Limb (tissue), 2 donors: ENCODE results near the gene BLACAT1.
"Not testable (repeated sequence)": the region's sequence is repeated elsewhere in the genome, so short reads cannot be mapped to it uniquely, and the experiment has no call there.

Source experiments
- DNase-seq, 2 donors: peaks; one replicate each; pipeline ENCODE4 v3.0.0-alpha.2; 2016; ENCODE audit errors: extremely low spot score in 2 of 2

The BLACAT1 gene

DNA sequence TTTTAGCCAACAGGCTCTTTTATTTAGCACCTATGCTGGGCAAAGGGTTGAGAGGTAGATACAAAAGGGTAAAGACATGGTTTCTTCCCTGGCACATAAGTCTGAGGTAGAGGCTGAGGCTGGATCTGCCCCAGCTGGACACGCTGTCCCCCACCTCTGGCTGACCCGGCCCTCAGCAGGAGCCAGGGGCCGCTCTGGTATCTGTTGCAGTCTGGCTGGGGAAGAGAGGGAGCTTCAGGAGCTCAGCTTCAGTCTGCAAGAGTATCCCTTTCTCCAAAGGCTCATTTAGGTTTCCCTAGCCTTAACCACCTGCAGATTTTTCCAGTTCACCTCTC is 14.2 kb downstream of the BLACAT1 start:
- no peak for DNase-seq

DNA sequence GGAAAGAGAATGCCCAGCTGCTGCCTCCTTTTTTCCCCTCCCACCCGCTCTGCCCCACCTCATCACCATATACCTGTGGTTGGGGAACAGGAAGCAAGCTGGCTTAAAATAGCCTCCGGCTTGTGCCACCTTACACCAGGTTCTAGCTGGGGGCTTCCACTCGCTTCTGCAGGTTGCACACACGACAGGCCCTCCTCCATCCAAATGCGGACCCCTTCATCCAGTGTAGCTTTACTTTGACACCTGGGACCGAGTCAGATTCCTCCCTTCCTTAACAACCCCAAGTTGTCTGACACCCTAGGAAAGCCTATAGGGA is 14.6 kb downstream of the BLACAT1 start:
- no peak for DNase-seq

DNA sequence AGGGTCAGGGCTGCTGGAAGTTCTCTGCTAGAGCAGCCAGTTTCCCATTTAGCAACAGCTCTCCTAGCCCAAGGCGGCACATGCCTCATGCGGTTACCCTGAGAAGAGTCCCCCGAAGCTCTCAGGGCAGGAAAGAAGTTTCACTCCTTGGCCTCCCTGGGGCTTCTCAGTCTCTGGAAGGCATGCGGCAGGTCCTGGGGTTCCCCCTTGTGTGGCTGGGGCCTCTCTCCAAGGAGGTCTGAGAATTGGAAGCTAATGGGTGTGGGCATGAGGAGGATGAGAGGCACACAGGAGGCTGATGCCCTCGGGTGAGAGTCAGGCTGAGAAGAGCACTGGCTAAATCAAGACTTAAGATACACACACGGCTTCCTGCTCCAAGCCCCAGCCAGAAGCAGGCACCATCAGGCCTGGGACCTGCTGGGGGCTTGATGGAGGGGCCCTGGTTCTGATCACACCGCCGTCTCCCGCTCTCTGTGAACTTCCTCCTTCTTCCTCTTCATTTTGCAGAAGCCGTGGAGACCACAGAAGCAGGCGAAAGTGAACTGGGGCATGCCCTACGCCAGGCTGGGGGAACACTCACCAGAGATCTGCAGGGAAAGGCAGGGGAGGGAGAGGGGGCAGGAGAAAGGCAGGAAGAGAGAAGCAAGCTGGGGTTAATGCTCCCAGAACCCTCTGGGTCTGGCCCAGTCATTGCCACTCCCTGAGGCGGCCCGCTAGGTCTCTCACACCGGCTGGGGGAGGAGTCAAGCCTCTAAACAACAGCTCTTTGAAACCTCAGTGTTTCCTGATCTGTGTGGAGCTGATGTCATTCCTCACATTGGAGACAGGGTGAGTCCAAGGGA is 15.1 kb downstream of the BLACAT1 start:
- peak in 1 of 2 donors; percentile 40 for DNase-seq

GRCh38 chr1:205440121-205440475 is 15.7 kb downstream of the BLACAT1 start:
- DNase-seq: no peak

DNA sequence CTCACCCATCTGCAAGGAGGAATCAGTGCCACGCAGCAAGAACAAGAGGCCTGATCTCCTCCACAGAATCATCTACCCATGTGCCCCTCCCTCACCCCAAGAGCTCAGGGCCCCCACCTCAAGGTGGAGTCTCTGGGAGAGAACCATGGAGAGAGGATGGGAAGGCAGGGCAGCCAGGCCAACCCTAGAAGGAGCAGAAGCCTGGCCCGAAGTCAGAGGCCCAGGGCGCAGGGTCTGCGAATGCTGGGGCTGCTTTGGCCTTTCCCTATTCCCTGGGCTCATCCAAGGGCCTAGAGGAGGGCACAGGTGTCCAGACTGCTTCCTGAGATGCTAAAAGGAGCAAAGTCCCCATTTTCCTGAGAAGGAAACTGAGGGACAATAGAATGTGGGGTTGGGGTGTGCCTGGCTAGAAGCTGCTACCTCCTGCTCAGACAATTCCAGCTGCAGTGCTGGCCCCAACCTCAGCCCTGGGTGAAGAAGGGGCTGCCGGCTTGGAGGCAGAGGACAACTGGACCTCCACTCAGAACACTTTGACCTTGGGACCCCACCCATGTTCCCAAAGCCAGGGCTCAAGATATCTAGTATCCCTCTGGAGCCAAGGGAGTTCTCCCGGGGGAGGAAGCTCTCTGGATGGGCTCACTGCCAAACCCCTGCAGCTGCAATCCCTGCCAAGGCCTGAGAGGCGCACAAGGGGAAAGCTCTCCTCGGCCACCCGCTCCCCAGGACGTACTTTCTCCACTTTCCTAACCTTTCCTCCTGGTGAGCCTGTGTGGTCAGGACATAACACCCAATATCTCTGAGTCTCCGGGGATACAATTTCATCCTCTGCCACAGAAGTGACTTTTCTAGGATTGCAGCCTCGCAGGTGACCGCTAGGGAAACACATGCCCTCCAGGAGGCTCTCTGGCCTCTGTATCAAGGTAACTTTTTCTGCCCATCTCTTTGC is 17.4 kb downstream of the BLACAT1 start:
- peak; percentile 71 to 78 for DNase-seq

DNA sequence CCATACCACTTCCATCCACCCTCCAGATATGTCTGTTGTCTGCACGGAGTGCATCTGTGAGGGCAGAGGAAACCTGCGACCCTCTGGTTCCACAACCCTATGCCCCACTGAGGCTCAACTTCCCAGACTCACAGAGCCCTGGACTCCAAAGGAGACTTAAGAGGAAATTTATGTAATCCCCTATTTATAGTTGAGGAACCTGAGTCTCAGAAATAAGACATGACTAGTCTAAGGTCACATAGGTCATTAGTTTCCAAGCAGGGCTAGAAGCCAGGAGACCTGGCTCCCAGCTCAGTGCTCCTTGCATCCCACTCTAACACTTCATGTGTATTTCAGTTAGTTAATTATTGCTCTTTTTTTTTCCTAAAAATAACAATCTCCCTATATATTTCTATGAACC is 18.3 kb downstream of the BLACAT1 start:
- DNase-seq: no peak

DNA sequence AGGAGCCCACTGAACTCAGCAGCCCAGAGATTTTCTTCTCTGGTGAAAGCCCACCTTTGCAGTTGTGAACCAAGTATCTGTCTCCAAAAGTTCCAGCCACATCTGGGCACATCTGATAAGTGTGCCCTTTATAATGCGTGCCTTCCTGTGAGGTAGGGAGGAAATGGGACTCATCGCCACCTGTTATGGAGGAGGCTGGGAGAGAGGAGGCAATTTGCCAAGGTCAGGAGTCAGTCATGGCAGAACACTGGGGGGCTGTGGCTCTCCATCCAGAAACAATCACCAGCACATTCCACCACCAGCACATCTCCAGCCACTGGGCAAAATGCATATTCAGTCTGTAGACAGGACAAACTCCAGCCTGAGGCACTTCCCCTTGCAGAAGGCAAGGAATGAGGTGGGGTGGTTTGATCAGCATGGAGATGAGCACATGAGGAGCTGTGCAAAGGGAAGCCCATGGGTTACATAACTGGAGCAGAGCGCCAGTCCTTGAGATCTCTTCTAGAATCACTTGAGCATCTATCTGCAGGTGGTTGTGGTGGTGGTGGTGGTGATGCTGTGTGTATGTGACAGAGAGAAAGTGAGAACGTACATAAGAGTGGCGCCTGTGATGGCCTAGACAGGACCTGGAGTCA is 19.0 kb downstream of the BLACAT1 start:
- DNase-seq: no peak

DNA sequence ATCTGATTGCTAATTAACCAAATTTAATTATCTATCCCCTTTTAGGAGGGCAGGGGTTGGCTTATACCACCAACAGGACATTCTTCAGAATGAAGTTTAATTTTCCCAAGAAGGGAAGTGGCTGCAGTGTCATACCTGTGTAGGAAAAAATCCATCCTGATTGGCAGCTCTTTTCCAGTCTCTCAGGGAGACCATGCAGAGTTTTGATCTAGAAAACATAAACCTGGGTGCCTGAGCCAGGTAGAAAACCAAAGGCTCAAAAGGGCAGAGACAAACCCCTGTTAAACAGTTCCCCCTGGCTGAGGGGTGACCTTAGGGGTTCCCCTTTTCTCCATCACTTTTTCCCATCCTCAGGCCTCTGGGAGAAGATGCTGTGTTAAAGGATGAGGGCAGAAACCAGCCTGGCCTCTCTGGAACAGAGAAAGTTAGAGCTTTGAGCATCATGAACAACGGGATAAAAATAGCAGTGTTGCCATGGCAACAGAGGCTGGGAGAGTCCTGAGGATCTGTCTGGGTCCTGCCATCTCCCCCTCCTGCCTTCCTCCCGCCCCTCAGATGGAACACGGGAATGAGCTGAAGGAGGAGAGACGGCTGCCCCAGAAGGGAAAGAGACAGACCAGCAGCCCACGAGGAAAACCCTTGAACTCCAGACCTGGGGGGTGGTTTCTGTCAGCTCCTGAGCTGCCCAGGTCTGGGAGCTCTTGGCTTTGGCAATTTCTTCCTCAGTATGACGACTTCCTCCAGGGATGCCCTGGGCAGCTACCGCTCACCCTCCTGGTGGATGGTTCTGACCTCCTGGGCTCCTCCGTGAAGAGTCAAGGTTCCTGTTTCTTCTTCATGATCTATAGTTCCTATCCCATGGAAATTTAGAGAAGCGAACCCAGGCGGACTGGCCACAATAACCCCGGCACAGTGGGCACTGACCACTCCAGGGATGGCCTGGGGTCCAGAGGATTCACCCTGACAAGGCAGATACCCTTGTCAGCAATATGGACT is 20.0 kb downstream of the BLACAT1 start:
- DNase-seq: no peak

DNA sequence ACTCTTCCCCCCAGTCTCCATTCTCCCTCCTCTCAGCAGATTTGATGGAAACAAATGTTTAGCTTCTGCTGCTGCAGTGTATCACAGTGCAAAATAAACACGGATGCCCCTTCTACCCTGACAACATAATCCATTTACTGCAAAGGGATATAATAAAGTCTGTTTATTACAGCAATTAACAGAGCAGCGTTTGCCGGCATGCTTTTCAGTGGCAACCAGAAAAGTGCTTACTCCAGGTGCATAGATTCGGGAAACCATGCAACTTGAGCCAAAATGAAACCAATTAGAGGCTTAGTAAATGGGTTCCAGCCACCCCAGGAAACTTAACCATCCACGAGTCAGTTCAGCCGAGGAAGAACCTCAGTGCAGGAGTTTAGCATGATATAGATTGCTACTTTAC is 21.1 kb downstream of the BLACAT1 start:
- no peak for DNase-seq

GRCh38 chr1:205432692-205433091 is 23.2 kb downstream of the BLACAT1 start:
- DNase-seq: not testable (repeated sequence)

DNA sequence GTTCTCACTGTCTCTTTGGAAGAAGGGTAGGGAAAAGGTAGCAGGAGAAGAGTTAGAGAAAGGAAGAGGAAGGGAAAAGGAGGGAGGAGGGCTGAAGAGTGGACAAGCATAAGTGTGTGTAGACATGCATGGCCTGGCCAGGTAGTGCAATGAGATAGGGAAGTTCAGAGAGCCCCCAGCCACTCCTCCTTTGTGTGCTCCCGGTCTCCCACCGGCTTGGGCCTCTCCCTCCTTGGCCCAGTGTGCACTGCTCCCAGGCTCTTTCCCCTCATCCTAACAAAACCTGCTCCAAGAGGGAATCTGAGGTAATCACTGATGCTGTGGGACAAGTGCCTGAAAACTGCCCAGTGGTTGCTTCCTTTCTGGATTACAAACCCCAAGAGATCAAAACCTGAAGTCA is 23.7 kb downstream of the BLACAT1 start:
- DNase-seq: no peak

GRCh38 chr1:205430696-205431305 is 25.0 kb downstream of the BLACAT1 start:
- DNase-seq: peak; percentile 35 to 84

- DNase-seq: no peak
These were observed 25.8 kb downstream of the BLACAT1 start for GRCh38 chr1:205429762-205430695.

DNA sequence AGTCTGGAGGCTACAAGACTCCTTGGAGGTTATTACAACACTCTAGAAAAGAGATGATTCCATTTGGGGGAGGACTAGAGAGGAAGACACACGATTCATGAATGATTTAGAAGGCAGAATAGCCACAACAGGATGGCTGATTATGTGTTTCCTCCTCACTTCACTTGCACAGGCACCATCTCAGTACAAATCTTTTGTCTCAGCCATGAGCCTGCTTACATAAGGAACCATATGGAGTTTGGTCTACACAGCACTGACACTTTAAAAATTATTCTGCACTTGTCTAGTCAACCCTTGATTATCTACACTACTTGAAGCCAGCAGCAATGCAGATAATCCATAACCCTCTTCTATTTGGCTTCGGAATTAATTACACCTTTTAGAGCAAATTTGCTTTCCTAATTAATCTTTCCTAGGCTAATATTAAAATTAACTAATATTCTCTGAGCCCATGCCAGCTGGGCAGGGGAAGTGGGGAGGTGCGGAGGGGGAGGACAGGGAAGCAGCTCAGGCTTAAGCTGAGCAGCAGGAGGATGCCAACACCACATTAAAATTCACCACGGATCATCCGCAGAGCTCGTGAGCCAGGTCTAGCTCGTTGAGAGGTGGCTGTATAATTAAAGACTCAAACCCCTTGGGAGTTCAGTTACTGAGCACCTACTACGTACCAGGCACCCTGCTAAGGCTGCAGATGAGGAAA is 30.8 kb downstream of the BLACAT1 start:
- DNase-seq: no peak

DNA sequence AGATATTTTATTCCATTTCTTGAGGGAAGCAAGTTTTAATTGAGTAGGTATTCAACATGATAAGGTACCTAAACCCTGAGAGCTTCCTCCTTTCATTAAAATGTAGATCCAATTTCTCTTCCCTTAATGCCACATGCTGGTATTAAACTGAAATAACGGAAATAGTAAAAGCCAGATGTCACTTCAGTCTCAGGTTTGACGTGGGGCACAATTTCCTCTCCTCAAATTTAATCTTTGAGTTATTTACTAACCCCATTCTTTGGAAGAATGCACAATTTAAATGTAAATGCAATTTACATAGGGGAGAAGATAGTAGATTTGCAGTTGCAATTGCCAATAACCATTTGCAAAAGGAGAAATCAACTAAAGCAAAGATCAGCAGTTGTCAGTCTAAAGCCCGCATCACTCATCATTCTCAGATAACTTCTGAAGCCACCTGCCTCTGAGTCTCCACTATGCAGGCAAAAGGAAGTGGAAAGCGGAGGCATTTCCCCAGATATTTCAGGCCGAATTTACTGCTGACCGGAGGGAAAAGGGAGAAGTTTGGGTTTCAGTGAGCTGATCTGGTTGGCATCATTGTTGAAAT is 31.9 kb downstream of the BLACAT1 start:
- no peak for DNase-seq

GRCh38 chr1:205422993-205423642 is 32.7 kb downstream of the BLACAT1 start:
- no peak for DNase-seq

- no peak for DNase-seq
These were observed 34.0 kb downstream of the BLACAT1 start, which contains the start of gene LEMD1 for GRCh38 chr1:205421798-205422197. LEMD1 (minus strand) TSS chr1:205422056; CDS start chr1:205420536, 1,520 bp downstream.

DNA sequence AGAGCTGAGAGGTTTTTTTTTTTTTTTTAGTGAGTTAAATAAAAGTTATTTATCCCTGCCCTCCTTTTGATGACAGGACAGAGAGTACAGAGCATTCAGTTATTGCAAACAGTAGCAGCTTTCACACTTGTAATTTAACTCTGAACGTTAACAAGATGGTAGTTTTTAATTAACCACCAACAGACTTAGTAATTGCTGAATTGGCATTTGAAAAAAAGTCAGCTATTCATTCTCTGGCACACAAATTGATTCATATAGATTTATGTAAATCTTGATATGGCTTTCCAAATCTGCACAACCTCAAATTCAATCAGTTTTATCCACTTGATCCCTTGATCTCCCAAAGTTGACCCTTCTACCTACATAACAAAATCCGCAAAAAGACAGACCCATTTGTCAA is 34.9 kb downstream of the BLACAT1 start:
- no peak for DNase-seq
